GM10847 (cell line): ENCODE results near the gene HNRNPA2B1.

Experiments used
- POLR2A ChIP-seq: IDR thresholded peaks from 2 replicates; pipeline ENCODE4 v1.6.1; 2011; ENCODE audit not compliant: insufficient read length; ENCODE audit errors: extremely low read depth

Gene HNRNPA2B1

GRCh38 chr7:26141077-26141476 lies 59.5 kb downstream of the HNRNPA2B1 start:
- TF ChIP-seq POLR2A: no peak

- no peak for TF ChIP-seq POLR2A
Measured at GRCh38 chr7:26140380-26140779, 60.2 kb downstream of the HNRNPA2B1 start.
